ENCODE results near the gene OLR1. TPM values are rescaled to one million over a fixed set of nuclear protein-coding genes. Genes with fewer than 3 reads are reported as not detected.
A peak's percentile ranks its signal among the peaks of the same experiment; 100 is the strongest.

The OLR1 gene
- total RNA-seq, 1 experiment from 2014 or later = not detected

- CTCF ChIA-PET = interaction anchor here (0.6 to 1.7 kb wide), 6 partner anchors 16 to 159 kb away, joined by 3 to 13 read pairs (median 4); partner anchors contain the start of gene CLEC12B
Observed at GRCh38 chr12:10169104-10169503, 2.8 kb downstream of the OLR1 start.

GRCh38 chr12:10167599-10167998 lies 4.3 kb downstream of the OLR1 start:
- POLR2A ChIA-PET = interaction anchor here (1.1 to 2.5 kb wide), 2 partner anchors 15 to 46 kb away, joined by 5 to 11 read pairs; partner anchors contain the start of gene GABARAPL1
- Mint-ChIP-seq H3K27ac (ENCODE audit: low read depth, unreplicated experiment) (no peak overlapping the region), H3K36me3 (ENCODE audit: insufficient read depth, unreplicated experiment) (no peaks in the 10 kb centered on the region), H3K4me3 (ENCODE audit: unreplicated experiment) (no peak overlapping the region), H3K27me3 (ENCODE audit: insufficient read depth, unreplicated experiment) (no peaks in the 10 kb centered on the region), H3K9me3 (ENCODE audit: unreplicated experiment) (no peaks in the 10 kb centered on the region), H3K4me1 (ENCODE audit: insufficient read depth, unreplicated experiment) (peaks cover 26% of the 10 kb centered on the region)
- intact Hi-C loops (cut with micrococcal nuclease) = no loop called here
- DNase-seq (ENCODE audit: unreplicated experiment) = peak; percentile 72
- CTCF ChIA-PET = interaction anchor here (1.1 to 2.7 kb wide), 2 partner anchors 15 to 22 kb away, joined by 4 to 12 read pairs; no protein-coding TSS in a partner anchor
- no TSS peak for BruUV-seq (replicated peaks)
- TF ChIP-seq CTCF (IDR thresholded peaks at IDR 0.05; ENCODE audit: unreplicated experiment) = no peak

More at GRCh38 chr12:10169104-10169503, 2.8 kb downstream of the OLR1 start:
- no peak for DNase-seq (ENCODE audit: unreplicated experiment)
- Mint-ChIP-seq H3K36me3 (ENCODE audit: insufficient read depth, unreplicated experiment) (no peaks in the 10 kb centered on the region), H3K27me3 (ENCODE audit: insufficient read depth, unreplicated experiment) (no peaks in the 10 kb centered on the region), H3K9me3 (ENCODE audit: unreplicated experiment) (no peaks in the 10 kb centered on the region), H3K4me1 (ENCODE audit: insufficient read depth, unreplicated experiment) (peaks cover 26% of the 10 kb centered on the region), H3K27ac (ENCODE audit: low read depth, unreplicated experiment) (no peak overlapping the region), H3K4me3 (ENCODE audit: unreplicated experiment) (no peak overlapping the region)
- BruUV-seq (replicated peaks) = no TSS peak
- POLR2A ChIA-PET = interaction anchor here (0.7 to 1.2 kb wide), 3 partner anchors 16 to 43 kb away, joined by 4 to 5 read pairs (median 4); partner anchors contain the start of gene GABARAPL1
- intact Hi-C loops (cut with micrococcal nuclease) = no loop called here
- TF ChIP-seq CTCF (IDR thresholded peaks at IDR 0.05; ENCODE audit: unreplicated experiment) = no peak

- no peak for DNase-seq (ENCODE audit: unreplicated experiment)
- ChIA-PET CTCF (interaction anchor here (0.6 to 2.6 kb wide), 2 partner anchors 12 to 209 kb away, joined by 5 to 12 read pairs; no protein-coding TSS in a partner anchor), POLR2A (no interaction called here)
- H3K27me3 Mint-ChIP-seq (ENCODE audit: insufficient read depth, unreplicated experiment) = no peaks in the 10 kb centered on the region
- H3K36me3 Mint-ChIP-seq (ENCODE audit: insufficient read depth, unreplicated experiment) = no peaks in the 10 kb centered on the region
- peaks cover 21% of the 10 kb centered on the region for H3K4me1 Mint-ChIP-seq (ENCODE audit: insufficient read depth, unreplicated experiment)
- H3K9me3 Mint-ChIP-seq (ENCODE audit: unreplicated experiment) = no peaks in the 10 kb centered on the region
- intact Hi-C loops (cut with micrococcal nuclease) = no loop called here
- TF ChIP-seq CTCF (IDR thresholded peaks at IDR 0.05; ENCODE audit: unreplicated experiment) = no peak
- no peak overlapping the region for H3K27ac Mint-ChIP-seq (ENCODE audit: low read depth, unreplicated experiment)
- no TSS peak for BruUV-seq (replicated peaks)
- no peak overlapping the region for H3K4me3 Mint-ChIP-seq (ENCODE audit: unreplicated experiment)
Observed at GRCh38 chr12:10165421-10165820, 6.5 kb downstream of the OLR1 start.

- Mint-ChIP-seq H3K4me1 (ENCODE audit: insufficient read depth, unreplicated experiment) (peaks cover 12% of the 10 kb centered on the region), H3K27ac (ENCODE audit: low read depth, unreplicated experiment) (no peak overlapping the region), H3K9me3 (ENCODE audit: unreplicated experiment) (no peaks in the 10 kb centered on the region), H3K36me3 (ENCODE audit: insufficient read depth, unreplicated experiment) (no peaks in the 10 kb centered on the region), H3K27me3 (ENCODE audit: insufficient read depth, unreplicated experiment) (no peaks in the 10 kb centered on the region), H3K4me3 (ENCODE audit: unreplicated experiment) (no peak overlapping the region)
- no peak for TF ChIP-seq CTCF (IDR thresholded peaks at IDR 0.05; ENCODE audit: unreplicated experiment)
- intact Hi-C loops (cut with micrococcal nuclease) = no loop called here
- POLR2A ChIA-PET = no interaction called here
- DNase-seq (ENCODE audit: unreplicated experiment) = no peak
- CTCF ChIA-PET = interaction anchor here (0.6 to 2.6 kb wide), 3 partner anchors 10 to 1184 kb away, joined by 4 to 12 read pairs (median 7); no protein-coding TSS in a partner anchor
- no TSS peak for BruUV-seq (replicated peaks)
Observed at GRCh38 chr12:10163084-10163483, 8.8 kb downstream of the OLR1 start.

Measured in MCF 10A (cell line).